GM21360 (cell line): ENCODE results near the gene BCL2L15.

Experiments used
- ATAC-seq: cut with Tn5 transposase; IDR thresholded peaks from one replicate; pipeline ENCODE4 v1.9.1; 2021; ENCODE audit warnings: mild to moderate bottlenecking, moderate library complexity; ENCODE audit not compliant: unreplicated experiment

The BCL2L15 gene

GRCh38 chr1:113887402-113888175 is at the start of gene BCL2L15:
Gene BCL2L15 (minus strand): TSS chr1:113887581. CDS start chr1:113887375, 206 bp downstream.
- no peak for ATAC-seq

- no peak for ATAC-seq
Observed at GRCh38 chr1:113937146-113937545, 49.8 kb upstream of the BCL2L15 start.

- ATAC-seq = no peak
Observed at GRCh38 chr1:113935970-113936369, 48.6 kb upstream of the BCL2L15 start.

GRCh38 chr1:113935176-113935575 is 47.8 kb upstream of the BCL2L15 start:
- no peak for ATAC-seq

- ATAC-seq = no peak
Observed at GRCh38 chr1:113934511-113935055, 47.2 kb upstream of the BCL2L15 start.

- no peak for ATAC-seq
Observed at GRCh38 chr1:113934006-113934405, 46.6 kb upstream of the BCL2L15 start.

GRCh38 chr1:113931451-113931851 is 44.1 kb upstream of the BCL2L15 start:
- no peak for ATAC-seq

GRCh38 chr1:113930499-113931161 is 43.2 kb upstream of the BCL2L15 start:
- peak; percentile 38 for ATAC-seq

- ATAC-seq = peak; percentile 35
Observed at GRCh38 chr1:113929750-113930498, 42.5 kb upstream of the BCL2L15 start.

GRCh38 chr1:113928941-113929749 is 41.8 kb upstream of the BCL2L15 start, which contains the start of gene HIPK1:
Gene HIPK1 (plus strand): TSS chr1:113929324.
- ATAC-seq = peak; percentile 64

- ATAC-seq = no peak
Observed at GRCh38 chr1:113928187-113928930, 41.0 kb upstream of the BCL2L15 start.

- no peak for ATAC-seq
Observed at GRCh38 chr1:113924473-113924872, 37.1 kb upstream of the BCL2L15 start.

GRCh38 chr1:113922957-113923356 is 35.6 kb upstream of the BCL2L15 start:
- no peak for ATAC-seq

GRCh38 chr1:113918243-113918642 is 30.9 kb upstream of the BCL2L15 start:
- ATAC-seq = no peak

- ATAC-seq = no peak
Observed at GRCh38 chr1:113917400-113918082, 30.2 kb upstream of the BCL2L15 start.

- ATAC-seq = no peak
Observed at GRCh38 chr1:113916974-113917373, 29.6 kb upstream of the BCL2L15 start.

GRCh38 chr1:113913887-113914664 is 26.7 kb upstream of the BCL2L15 start:
- ATAC-seq = no peak

GRCh38 chr1:113913312-113913668 is 25.9 kb upstream of the BCL2L15 start:
- ATAC-seq = no peak
